SIG-M5 treated with dmso at 0.1 percent for 504 hours (cell line): Measurements from ENCODE around the gene PAFAH1B1.
A peak's percentile ranks its signal among the peaks of the same experiment; 100 is the strongest.
"Not testable (repeated sequence)": the region's sequence is repeated elsewhere in the genome, so short reads cannot be mapped to it uniquely, and the experiment has no call there.

Experiments
- DNase-seq: peaks from one replicate; lab custom pipeline; 2025; ENCODE audit not compliant: unreplicated experiment; lab: John Stamatoyannopoulos, UW

PAFAH1B1 gene

GRCh38 chr17:2688351-2689342, 95.2 kb downstream of the PAFAH1B1 start:
- no peak for DNase-seq

GRCh38 chr17:2689411-2690164, 96.1 kb downstream of the PAFAH1B1 start:
- no peak for DNase-seq

DNA sequence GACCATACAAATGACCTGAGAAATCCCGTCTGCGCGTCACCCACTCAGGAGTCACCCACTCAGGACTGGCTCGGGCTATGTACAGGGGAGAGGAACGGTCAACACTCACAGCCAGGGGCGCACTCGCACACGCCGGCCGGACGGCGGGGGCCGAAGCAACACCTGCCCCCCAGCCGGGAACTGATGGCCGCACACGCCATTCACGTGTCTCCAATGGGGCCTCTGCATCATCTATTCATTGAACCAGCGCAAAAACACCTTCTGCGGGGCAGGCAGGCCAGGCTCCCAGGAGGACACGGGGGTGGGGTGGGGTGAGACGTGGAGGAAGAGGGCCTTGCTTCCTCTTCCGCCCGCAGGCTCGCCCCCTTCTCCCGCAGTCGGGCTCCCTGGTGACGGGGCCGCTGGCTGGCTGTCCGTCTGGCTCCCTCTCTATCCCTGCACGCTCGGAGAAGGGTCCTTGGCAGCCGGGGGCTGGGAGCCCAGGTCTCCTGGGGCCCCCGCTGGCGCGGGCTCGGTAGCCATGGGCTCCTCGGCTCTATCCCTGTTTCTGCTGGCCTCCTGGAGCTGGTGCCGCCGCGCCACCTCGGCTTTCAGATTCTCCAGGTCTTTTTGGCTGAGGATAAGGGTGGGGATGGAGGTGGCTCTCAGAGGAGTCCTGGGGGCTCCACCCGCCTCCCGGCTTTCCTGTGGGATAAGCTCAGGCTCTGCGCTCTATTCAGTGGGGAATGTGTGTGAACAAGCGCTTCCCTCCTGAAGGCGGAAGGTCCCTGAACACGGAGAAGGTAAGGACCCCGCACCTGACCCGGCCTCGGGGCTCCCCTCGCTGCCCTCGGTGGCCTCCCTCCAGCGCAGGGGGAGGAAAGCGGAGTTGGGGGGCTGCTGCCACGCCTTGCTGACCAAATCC, 97.0 kb downstream of the PAFAH1B1 start:
- DNase-seq: no peak

GRCh38 chr17:2691069-2691871, 97.8 kb downstream of the PAFAH1B1 start:
- no peak for DNase-seq

GRCh38 chr17:2691965-2692780, 98.7 kb downstream of the PAFAH1B1 start:
- DNase-seq: no peak

DNA sequence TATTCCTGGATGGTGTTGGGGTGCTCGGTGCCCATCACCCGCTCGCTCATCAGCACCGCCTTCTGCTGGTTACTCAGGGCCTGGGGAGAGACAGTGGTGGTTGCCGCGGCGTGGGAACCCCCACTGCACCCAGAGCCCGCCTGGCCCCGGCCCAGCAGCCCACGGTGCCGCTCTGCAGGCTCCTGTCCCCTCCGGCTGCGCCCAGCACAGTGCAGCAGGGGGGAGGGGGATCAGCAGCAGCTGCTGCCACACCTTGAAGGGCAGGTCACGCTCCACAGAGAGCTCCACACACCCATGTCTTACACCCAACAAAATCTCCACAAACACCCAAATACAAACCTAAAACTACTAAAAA, 99.3 kb downstream of the PAFAH1B1 start:
- DNase-seq: no peak

DNA sequence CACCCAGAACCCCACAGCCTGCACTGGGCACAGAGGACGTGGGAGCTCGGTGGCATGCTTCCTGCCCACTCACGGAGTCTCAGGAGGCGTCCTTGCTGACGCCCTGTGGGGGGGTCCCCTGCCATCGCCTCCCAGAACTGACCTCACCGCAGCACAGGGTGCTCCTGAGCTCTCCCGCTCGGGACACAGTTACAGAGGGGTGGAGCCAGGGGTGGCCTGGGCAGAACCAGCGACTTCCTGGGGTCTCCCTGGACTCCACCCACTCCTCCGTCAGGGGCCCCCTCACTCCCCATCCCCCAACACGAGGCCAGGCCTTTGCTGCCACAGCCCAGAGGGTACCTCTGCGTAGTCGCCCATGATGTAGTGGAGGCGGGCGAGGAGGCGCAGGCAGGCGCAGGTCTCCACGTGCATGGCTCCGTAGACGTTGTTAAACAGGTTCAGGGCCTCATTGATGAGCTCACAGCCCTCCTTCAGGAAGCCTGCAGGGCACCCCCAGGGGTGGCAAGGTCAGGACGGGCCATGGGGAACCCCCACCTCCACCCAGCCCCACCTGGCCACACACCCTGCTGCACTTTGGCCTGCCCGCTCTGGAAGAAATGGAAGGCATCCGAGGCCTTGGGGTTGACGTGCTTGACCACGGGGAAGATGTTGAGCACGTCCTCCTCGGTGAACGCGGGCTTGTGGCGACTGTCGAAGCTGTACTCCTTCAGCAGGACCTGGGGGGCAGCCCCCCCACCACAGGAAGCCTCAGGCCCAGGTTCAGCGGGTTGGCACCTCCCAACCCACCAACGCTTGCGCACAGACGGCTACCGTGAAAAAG, 100.3 kb downstream of the PAFAH1B1 start:
- DNase-seq: no peak

DNA sequence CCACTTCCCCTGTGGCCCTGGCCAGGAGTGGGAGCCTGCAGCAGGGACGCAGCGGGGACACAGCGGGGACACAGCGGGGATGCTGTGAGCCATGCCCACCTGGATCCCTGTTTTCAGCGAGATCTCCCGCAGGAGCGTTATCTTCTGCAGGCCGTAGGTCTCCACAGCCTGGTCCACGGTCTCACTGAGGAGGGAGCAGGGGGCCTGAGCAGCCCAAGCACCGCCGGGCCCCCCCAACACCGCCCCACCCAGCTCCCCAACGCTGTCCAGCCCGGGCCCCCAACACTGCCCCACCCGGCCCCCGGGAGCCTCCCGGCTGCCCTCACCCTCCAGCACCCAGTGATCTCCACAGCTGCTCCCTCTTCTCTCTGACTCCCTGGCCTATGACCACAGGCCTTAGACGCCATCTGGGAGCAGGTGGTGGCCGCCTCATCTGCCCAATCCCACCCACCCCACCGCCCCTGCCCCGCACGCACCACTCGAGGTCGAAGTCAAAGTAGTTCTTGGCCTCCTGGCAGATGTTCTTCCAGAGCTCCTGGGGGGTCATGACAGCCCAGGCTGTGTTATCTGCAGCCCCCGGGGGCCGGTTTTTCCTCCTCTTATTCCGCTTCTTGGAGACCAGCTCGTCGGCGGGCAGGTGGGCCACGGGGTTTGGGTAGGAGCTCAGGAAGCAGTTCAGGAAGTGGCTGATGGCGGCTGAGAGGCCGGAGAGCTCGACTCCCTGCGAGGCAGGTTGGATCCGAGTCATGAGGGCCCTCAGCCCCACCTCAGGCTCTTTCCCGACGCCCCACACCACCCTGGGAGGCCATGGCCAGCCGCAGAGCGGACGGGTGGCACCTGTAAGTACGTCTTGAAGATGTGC, 101.2 kb downstream of the PAFAH1B1 start:
- DNase-seq: no peak

DNA sequence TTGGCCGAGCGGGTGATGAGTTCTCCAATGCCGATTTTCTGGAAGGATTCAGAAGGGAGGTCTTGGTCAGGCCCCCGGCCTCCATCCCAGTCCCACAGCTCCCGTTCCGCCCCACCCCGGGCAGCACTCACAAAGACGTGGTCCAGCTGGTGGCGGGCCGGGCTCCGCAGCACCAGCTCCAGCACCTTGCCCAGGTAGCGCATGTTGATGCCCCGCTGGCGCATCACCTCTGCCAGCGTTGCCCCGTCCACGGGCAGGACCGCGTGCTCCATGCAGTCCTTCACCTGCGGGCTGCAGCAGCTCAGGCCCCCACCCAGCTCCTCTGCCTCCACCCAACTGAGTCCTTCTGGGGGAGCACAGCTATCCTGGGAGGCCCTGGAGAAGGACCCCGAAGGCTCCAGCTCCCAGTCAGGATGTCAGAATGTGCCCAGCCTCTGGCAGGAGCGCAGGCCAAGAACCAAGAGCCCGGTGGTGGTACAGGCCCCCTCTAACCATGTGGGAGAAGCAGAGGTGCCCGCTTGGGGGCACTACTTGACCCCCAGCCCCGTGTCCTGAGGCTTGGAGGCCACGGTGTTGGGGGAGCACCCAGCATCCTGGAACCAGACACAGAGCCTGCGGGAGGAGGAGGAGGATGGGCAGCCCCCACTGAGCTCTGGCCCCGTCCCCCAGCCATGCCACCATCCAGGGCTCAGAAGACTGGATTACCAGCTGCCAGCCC, 101.9 kb downstream of the PAFAH1B1 start:
- DNase-seq: no peak

DNA sequence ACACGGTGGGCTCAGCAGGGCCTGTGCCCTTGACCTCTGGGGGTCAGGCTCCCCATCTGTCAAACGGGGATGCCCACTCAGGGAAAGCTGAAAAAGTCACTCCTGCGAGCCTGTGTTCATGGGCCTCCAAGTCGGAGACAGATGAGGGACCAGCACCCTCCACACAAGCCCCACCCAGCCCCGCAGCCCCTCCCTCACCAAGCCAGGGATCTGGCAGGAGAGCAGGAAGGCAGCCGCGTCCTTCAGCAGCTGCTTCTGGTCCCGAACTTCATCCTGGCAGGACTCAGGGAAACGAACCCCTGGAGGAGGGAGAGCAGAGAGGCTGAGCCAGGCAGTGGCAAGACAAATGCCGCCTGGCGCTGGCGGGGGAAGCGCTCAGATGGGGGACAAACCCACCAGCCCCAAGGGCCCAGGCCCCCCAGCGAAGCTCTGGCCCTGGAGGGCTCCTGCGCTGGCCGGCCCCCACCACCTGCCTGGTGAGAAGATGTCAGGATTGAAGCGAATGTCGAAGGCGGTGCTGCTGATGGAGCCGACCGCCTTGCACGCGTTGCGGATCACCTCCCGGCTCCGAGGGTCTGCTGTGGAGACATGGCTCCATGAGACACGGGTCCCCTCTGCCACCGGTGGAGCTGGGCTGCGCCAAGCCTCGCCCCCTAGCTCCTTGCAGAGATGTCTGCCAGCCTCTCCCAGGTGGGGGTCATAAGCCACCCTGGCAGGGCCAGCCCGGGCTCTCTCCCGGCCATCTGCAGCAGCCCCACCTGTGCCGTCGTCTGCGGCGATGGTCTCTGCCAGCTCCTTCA, 102.7 kb downstream of the PAFAH1B1 start:
- no peak for DNase-seq

- DNase-seq: no peak
Measured at GRCh38 chr17:2697611-2698162, 104.2 kb downstream of the PAFAH1B1 start.

DNA sequence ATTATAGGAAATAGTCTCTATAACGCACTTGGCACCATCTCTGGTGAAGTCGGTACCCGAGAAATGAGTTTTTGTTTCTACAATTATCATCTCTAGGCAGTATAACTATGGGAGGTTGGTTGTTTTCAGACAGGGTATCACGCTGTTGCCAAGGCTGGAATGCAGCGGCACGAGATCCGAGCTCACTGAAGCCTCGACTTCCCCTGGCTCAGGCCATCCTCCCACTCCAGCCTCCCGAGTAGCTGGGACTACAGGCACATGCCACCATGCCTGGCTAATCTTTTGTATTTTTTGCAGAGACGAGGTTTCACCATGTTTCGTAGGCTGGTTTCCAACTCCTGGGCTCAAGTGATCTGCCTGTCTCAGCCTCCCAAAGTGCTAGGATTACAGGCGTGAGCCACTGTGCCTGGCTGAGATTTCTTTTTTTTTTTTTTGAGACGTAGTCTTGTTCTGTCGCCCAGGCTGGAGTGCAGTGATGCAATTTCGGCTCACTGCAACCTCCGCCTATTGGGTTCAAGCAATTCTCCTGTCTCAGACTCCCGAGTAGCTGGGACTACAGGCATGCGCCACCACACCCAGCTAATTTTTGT, 105.9 kb downstream of the PAFAH1B1 start:
- not testable (repeated sequence) for DNase-seq

DNA sequence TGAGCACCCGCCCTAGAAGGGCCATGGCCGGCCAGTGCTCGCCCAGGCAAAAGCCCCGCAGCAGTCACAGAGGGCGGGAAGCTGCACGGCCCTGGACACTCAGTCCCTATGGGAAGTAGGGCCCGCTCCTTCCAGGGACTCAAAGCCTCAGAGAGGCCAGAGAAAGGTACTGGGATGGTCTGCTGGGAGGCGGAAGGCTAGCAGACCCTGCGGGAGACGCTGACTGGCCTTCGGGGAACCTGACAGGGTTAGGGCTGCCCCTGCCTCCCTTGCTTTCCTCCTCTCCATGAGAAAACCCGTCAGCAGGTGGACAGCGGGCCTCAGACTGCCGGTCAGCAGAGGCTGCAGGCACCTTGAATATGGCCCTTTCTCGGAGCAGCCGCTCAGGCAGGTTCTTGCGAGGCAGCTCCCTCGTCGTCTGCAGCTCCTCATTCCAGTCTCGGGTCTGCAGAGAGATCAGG, 106.6 kb downstream of the PAFAH1B1 start:
- DNase-seq: no peak

GRCh38 chr17:2700491-2701141, 107.2 kb downstream of the PAFAH1B1 start:
- peak; percentile 56 for DNase-seq
